ENCODE results near the gene MMS19.
"Not testable (repeated sequence)": the region's sequence is repeated elsewhere in the genome, so short reads cannot be mapped to it uniquely, and the experiment has no call there.

The MMS19 gene

DNA sequence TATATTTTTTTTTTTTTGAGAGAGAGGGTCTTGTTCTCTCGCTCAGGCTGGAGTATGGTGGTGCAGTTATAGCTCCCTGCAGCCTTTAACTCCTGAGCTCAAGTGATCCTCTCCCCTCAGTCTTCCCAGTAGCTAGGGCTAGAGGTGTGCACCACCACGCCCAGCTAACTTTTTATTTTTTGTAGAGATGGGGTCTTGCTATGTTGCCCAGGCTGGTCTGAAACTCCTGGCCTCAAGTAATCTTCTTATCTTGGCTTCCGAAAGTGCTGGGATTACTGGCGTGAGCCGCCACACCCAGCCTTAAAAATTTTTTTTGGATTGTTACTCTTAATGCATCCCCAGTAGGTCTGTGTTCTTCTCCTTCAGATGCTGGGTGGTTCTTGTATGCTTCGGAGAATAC is 4.7 kb upstream of the MMS19 start:
- DNase-seq = no peak

DNA sequence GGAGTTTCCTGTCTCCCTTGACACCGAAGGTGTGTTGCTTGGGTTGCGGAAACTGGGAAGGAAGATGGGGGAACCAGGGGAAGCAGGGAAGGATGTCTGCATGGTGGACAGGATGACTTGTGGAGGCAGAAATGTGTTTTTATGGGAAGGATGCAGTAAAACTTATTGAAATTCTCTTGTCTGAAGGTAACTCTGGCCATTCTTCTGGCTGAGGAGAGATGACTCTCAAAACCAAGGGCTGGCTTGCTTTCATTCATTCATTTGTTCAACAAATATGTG is 2.0 kb upstream of the MMS19 start:
- DNase-seq = no peak

DNA sequence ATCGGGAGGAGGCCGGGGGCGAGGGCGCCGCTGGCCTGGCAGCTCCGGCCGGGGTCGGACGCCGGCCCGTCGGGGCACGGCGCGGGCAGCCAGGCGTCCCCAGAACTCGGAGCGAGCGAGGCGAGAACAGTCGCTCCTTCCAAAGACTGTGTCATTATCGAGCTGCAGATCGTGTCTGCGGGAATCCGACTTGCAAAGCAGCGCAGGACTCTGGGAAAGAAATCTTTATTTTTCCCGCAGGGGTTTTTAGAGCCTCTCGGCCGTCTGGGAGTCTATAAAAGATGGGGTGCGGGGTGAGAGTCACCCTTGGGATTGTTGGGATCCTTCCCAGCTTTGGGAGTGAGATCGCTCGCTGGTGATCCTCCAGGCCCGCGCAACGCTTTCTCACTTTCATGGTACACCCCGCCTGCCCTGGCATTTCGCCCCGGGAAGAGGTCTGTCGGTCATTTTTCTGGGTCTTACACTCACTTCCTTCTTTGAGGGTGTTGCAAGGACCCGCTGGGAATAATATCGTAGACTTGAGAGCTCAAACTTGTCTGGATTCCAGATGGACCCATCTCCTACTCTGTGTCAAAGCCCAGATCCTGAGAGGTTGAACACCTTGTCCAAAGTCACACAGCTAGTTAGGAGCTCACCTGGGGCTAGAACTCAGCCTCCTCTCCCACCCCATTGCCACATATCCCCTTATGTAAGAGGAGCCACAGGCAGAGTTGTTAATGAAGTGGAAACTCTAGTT is 1.5 kb upstream of the MMS19 start:
- peak; percentile 49 for DNase-seq

DNA sequence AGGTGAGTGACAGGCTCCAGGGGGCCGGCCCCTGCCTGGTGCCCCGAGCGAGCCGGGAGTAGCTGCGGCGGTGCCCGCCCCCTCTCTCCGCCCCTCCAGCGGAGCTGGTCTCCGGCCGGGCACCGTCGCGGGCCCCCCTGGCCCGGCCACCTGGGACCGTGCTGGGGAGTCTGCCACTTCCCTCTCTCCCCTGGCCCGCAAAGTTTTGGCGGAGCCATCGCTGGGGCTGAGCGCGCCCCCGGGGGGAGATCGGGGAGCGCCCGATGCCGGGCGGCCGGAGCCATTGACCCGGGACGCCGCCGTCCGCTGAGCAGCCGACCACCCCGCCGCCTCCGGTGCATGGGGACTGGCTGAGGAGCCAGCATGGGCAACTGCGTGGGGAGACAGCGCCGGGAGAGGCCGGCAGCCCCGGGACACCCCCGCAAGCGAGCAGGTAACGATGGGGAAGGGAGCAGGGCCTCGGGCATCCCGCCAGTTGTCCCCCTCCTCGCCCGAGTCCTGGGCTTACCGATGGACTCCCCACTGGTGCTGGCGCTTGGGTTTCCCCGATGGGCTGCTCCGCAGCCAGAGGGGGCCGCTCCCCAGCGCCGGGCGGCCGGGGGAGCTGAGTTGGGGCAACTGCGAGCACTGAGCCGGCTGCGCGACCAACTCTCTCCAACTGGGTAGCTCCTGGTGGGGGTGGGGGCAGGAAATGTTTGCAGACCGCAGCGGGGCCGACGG is 779 bp upstream of the MMS19 start, which contains the start of gene UBTD1:
UBTD1 (plus strand) TSS at position 84 of the 720 bp plus-strand sequence; CDS start at position 364, 280 bp downstream.
- peak; percentile 42 for DNase-seq

DNA sequence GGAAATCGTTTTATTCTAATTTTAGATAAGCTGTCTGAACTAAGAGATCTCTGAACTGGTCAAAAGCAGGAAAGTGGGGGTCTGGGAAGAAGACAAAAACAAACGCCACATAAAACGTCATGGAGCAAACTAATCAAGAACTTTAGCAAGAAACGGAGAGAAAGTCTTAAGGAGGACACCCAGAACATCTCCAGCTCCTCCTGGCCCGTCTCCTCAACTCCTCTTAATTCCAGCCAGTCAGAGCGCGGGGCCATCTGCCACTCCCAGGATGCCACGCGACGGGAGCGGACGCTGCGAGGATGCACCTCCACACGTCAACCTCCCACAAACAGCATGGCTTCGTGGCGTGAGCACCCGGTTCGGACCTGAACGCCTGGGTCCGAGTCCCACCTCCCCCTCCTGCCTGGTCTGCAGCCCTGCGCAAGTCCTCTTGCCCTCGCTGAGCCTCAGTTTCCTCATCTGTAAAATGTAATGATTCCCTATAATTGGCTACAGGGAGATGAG is 598 bp downstream of the MMS19 start:
- DNase-seq = peak; percentile 94

DNA sequence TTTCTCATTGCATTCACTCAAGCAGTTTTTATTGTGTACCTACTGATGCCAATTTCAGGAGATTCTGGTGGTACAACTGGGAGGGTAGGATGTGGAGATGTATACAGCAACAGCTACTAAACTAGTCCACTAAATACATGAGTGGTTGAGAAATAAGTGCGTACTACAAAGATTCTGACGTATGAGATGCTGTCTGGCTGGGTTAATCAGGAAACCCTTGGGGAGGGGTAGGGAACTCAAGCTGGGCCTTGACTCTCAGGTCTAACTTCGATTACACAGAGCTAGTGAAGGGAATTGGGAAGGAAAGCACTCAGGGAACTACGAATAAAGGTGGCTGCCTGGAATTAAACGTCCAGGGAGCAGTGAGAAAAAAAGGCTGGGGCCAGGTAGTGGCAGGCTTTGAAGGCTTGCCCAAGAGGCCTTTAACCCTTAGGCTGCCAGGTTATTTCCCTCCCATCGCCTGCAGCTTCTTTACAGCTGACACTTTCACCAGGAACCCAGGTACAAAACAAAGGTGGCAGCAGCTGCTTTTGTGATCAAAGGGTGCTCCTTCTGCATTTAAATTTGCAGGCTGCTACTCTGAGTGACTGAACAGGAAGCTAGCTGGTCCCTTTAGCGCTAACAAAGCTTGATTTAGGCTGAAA is 3.2 kb downstream of the MMS19 start:
- no peak for DNase-seq

DNA sequence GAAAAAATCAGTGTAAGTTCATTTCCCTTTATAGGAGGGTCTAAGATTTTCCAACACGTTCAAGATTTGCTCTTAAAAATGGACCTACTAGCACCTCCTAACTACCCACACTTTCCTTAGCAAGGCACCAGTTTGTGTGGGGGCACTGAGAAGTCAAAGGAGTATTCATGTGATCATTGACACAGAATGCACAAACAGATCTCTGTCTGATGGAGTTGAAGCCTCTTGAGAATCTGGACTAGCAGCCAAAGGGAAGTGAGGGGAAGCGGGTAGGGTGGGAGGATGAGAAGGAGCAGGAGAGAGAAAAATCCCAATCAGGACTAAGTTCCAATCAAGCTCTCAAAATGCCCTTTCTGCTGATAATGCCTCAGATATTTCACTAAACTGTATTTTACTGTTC is 4.1 kb downstream of the MMS19 start:
- DNase-seq = no peak

DNA sequence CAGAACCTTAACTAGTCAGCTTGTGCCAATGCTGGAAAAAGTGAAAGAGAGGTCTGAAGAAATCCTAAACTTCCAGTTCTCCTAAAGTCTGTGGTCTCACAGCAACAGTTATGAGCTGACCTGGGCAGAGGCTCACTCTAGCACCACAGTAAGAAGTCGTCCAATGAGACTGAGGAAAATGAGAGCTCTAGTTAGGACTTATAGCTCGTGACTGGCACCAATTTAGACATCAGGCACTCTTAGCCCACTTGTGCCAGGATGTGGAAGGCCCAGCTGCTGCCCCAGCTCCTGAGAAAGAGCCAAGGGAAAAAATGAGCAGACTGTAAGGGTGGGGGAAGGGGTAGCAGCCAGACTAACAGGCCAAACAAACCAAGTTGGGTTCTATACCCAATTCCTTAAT is 7.6 kb downstream of the MMS19 start:
- no peak for DNase-seq

DNA sequence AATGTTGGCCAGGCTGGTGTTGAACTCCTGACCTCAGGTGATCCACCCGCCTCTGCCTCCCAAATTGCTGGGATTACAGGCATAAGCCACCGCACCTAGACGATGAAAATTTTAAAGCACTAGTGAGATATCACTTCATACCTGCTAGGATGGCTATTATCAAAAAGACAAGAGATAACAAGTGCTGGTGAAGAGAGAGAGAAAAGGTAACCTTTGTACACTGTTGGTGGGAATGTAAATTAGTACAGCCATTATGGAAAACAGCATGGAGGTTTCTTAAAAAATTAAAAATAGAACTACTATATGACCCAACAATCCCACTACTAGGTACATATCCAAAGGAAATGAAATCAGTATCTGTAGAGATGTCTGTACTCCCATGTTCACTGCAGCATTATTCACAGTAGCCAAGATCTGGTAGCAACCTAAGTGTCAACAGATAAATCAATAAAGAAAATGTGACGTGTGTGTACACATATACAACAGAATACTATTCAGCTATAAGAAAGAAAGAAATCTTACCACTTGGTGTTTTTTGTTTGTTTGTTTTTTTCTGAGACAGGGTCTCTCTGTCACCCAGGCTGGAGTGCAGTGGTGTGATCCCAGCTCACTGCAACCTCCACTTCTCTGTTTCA is 12.5 kb downstream of the MMS19 start:
- DNase-seq = no peak

DNA sequence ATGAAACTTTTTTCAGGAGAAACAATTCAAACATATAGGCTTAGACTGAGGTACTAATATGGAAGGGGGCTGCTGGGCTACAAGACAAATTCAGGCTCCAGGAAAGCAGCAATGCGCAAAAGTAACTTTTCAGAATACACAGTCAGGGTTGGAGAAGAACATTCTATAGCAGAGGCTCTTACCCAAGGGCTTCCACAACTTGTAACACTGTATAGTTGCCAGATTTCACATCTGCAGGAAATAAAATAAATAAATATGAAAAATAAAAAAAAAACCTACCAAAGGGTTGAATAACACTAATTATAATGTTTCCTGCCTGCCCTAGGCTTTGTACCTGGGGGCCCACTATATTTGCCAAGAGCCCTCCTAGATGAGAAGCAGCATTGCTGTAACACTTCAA is 14.3 kb downstream of the MMS19 start:
- no peak for DNase-seq

DNA sequence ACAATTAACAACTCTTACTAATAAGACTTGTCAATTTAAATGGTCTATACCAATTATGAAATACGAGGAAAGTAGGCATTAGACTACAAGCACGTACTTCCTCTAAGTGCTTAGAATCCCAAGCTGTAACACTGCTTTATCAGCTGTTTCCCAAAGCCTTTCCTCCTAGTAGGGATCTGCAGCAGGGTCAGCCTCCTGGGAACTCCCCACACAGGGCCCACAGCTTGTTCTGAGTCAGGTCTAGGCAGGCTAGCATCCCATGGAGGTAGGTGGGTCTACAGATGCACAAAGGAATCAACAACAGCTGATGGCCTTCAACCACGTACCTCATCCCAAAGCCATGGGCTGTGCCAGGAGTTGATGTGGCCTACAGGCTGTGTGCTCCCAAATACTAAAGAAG is 14.7 kb downstream of the MMS19 start:
- DNase-seq = no peak

DNA sequence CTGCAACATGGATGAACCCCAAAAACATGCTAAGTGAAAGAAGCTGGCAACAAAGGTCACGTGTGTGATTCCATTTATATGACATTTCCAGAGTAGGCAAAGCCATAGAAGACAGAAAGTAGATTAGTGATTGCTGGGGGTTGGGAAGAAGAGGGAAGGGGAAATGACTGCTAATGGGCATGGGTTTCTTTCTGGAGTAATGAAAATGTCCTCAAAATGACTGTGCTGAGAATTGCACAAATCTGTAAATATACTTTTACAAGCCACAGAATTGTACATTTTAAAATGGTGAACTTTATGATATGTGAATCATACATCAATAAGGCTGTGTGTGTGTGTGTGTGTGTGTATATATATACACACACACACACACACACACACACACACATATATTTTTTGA is 15.8 kb downstream of the MMS19 start:
- no peak for DNase-seq

DNA sequence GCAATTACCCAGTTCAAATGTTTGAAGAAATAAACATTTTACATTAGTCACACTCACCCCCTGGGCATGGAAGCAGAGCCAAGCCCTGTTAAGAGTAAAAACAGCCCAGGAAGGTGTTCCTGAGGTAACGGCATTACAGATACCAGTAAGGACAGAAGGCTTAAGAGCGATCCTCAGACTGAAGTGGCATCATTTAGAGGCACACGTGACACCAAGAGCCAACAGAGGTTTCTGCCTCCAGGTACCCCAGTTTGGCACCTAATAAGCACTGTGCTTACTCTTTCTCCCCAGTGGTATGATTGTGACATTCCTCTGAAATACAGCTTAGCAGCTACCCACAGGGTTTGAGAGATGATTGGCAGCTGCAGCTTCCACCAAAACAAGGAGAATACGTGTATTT is 17.2 kb downstream of the MMS19 start:
- no peak for DNase-seq

DNA sequence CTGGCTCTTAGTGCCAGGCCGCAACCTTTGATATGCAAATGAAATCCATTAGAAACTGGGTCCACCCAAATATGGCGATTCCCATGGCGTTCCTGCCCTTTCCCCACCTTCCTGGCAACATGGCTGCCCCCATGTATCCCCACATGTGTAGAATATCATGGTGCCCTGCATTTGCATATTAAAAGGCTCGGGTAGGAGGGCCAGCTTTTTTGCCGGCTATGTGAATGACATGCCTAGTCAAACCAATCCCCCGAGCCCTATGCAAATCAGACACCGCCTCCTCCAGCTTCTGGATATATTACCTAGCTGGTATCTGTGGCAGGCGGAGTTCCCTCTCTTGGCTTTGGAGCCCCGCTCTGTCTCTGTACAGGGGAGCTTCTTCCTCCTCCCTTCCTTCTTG is 18.3 kb downstream of the MMS19 start:
- DNase-seq = peak; percentile 52

DNA sequence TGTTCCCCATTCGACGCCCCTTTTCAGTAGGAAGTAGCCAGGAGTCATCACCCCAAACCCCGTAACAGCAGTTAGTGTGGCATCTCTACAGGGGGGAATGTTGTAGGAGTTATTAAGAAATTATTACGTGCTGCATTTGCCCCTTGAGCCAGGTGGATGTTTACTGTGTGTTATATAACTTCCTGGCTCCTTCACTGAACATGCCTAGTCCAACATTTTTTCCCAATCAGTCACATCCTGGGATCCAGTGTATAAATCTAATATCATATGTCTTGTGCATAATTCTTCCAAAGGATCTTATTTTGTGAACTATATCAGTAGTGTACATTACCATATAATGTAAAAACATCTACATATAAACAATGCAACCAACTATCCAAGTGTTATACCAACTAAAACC is 18.8 kb downstream of the MMS19 start:
- DNase-seq = not testable (repeated sequence)

DNA sequence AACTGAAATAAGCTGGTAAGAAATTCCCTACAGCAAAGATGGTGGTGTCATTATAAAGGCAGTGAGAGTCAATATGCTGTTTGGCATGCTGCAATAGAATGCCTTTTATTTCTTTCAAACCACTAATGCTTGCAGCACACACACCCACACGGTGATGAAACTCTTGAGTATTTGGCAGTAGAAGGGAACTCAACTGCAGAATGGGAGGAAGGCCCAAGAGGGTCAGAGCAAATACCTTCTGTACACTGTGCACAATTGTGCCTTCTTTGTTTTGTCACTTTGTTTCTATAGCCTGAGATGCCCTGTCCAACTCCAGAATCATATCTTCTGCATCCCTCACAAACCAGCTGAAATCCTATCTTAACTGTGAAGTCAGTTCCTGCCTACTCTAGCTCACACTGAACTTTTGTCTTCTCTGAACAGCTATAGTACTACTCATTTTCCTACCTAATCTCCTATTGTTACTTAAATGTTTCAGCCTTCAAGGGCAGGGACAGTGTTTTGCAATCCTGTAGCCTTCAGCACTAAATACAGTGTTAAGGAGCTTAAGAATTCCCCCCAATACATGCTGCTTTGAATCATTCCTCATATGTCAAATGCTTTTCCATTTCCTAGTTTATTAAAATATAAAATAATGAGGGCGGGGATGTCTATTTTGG is 22.2 kb downstream of the MMS19 start:
- peak; percentile 33 for DNase-seq

DNA sequence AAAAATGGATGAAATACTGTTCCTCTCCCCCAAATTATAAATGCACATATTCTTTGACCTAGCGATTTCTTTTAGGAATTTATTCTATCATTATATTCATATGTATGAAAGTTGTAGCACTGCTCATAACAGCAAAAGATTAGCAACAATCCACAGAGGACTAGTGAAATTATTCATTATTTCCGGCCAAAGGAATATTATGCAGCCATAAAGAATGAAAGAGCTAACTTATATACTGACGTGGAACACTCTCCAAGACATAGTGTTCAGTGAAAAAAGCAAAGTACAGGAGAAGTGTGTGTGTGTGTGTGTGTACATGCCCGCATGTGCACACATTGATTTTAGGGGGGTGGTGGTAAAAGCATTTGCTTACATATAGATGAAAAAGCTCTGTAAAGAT is 23.3 kb downstream of the MMS19 start:
- DNase-seq = no peak

DNA sequence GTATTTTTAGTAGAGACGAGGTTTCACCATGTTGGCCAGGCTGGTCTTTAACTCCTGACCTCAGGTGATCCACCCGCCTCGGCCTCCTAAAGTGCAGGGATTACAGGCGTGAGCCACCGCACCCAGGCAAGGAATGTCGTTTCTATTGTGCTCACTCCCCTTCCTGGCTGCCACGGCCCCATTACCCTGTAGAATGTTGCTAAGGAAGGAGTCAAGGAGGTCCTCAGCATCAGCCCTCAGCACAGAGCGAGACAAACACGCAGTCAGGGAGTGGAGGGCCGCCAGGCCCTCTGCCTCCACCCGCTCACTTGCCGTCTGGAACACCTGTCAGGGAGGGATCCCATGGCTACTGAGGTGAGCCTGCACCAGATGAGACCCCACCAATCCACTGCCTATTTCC is 29.4 kb downstream of the MMS19 start:
- not testable (repeated sequence) for DNase-seq

DNA sequence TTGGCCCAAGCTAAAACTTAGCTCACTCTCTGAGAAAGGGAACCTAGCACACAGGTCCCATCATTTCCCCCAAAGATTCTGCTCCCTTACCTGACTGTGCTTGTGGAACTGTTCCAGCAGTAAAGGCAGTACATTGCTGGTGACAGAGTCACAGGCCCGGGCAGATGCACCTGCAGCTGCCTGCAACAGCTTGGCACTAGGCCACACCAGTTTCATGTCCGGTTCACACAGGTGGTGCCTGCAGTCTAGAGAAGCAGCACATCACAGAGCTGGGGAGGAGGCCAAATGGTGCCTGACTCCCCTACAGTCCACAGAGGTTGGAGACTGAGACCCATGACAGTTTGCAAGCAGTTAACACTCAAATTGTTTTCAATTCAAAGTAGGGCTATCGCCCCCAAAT is 30.1 kb downstream of the MMS19 start:
- DNase-seq = no peak

DNA sequence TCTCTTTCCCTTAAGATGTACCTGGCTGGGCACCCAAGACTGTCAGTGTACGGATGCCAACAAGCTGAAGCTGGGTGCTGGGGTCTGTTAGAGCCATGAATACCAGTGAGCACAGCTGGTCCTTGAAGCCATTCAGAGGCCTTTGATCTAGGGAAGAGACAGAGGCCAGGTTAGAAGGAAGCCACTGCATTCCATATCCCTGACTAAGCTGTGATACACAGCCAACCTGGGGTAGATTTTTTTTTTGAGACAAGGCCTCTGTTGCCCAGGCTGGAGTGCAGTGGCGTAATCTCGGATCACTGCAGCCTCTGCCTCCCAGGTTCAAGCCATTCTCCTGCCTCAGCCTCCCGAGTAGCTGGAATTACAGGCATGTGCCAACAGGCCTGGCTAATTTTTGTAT is 31.5 kb downstream of the MMS19 start:
- no peak for DNase-seq

DNA sequence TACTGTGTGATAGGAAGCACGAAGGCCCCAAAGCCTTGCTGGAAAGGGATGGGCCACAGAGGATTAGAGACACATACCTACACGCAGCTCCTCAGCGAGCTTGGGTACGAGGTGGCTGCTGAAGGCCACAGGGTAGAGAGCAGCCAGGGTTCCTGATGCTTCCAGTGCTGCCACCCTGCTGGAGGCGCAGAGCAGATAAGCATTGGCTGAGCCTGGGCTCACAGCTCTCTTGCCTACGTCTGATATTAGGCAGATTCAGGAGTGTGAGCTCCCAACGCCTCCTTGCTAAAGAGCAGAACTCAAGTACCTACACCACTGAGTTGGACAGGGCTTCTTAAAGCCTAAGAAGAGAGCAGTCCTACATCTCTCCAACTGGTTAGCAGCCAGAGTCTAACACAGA is 32.2 kb downstream of the MMS19 start:
- DNase-seq = no peak

DNA sequence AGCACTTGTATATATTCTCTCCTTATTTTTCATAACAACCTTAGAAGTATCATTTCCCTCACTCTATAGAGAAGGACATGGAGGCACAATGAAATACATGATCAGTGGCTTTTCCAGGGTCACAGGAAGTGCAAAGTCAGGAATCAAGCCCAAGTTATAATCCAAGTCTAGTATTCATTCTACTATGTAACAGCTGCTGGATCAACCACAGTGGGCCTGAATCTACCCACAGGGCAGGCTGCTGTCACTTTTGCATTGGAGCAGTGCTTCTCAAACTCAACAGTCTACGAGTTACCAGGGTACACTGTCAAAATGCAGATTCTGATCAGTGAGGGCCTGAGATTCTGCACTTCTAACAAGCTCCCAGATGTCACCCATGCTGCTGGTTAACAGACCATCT is 34.0 kb downstream of the MMS19 start:
- no peak for DNase-seq
